Measurements from ENCODE around the gene DCTPP1.
A peak's percentile ranks its signal among the peaks of the same experiment; 100 is the strongest.
"Not testable (repeated sequence)": the region's sequence is repeated elsewhere in the genome, so short reads cannot be mapped to it uniquely, and the experiment has no call there.

DCTPP1 gene

GRCh38 chr16:30397776-30398660 is 31.8 kb downstream of the DCTPP1 start:
- Histone ChIP-seq H3K4me3 (ENCODE audit: low read length, poor library complexity, severe bottlenecking) (no peak overlapping the region), H3K9me3 (ENCODE audit: insufficient read depth, low read depth, low read length) (no peaks in the 10 kb centered on the region), H3K79me2 (ENCODE audit: insufficient read depth, low read length) (peaks cover 45% of the 10 kb centered on the region), H2AFZ (ENCODE audit: low read length) (no peak overlapping the region), H3K9me2 (replicated peaks; ENCODE audit: low read depth, low read length) (no peaks in the 10 kb centered on the region), H3K27me3 (ENCODE audit: insufficient read depth, low read length, poor library complexity, severe bottlenecking) (no peaks in the 10 kb centered on the region), H3K9ac (ENCODE audit: low read depth, low read length, poor library complexity, severe bottlenecking) (peak overlapping the region; percentile 82), H3K36me3 (ENCODE audit: insufficient read depth, low read length) (peaks cover 8% of the 10 kb centered on the region; the same call in 1 of the 2 replicates), H3K4me2 (ENCODE audit: low read depth, low read length, poor library complexity, severe bottlenecking) (peak overlapping the region; percentile 100), H4K20me1 (ENCODE audit: insufficient read depth, low read length, poor library complexity, severe bottlenecking) (peaks cover 17% of the 10 kb centered on the region), H3F3A (ENCODE audit: low read depth) (peaks cover 29% of the 10 kb centered on the region), H3K4me1 (ENCODE audit: insufficient read depth, low read length, poor library complexity, severe bottlenecking) (peaks cover 55% of the 10 kb centered on the region)
- no peak for TF ChIP-seq EZH2phosphoT487 (IDR thresholded peaks at IDR 0.05; ENCODE audit: borderline replicate concordance)

GRCh38 chr16:30397056-30397455 is 32.8 kb downstream of the DCTPP1 start:
- Histone ChIP-seq H3F3A (ENCODE audit: low read depth) (peaks cover 26% of the 10 kb centered on the region), H3K9me2 (replicated peaks; ENCODE audit: low read depth, low read length) (no peaks in the 10 kb centered on the region), H4K20me1 (ENCODE audit: insufficient read depth, low read length, poor library complexity, severe bottlenecking) (peaks cover 17% of the 10 kb centered on the region), H3K27me3 (ENCODE audit: insufficient read depth, low read length, poor library complexity, severe bottlenecking) (no peaks in the 10 kb centered on the region), H3K36me3 (ENCODE audit: insufficient read depth, low read length) (peaks cover 8% of the 10 kb centered on the region; the same call in 1 of the 2 replicates), H3K4me2 (ENCODE audit: low read depth, low read length, poor library complexity, severe bottlenecking) (peak overlapping the region; percentile 100), H3K79me2 (ENCODE audit: insufficient read depth, low read length) (peaks cover 45% of the 10 kb centered on the region), H3K4me3 (ENCODE audit: low read length, poor library complexity, severe bottlenecking) (peak overlapping the region; percentile 99), H3K9ac (ENCODE audit: low read depth, low read length, poor library complexity, severe bottlenecking) (peak overlapping the region; percentile 85), H3K4me1 (ENCODE audit: insufficient read depth, low read length, poor library complexity, severe bottlenecking) (peaks cover 55% of the 10 kb centered on the region), H3K9me3 (ENCODE audit: insufficient read depth, low read depth, low read length) (no peaks in the 10 kb centered on the region), H2AFZ (ENCODE audit: low read length) (no peak overlapping the region)
- TF ChIP-seq CTCF (conservative IDR thresholded peaks at IDR 0.05; ENCODE audit: low read length), result no peak

- peak overlapping the region; percentile 99 for H3K4me3 ChIP-seq (ENCODE audit: low read length, poor library complexity, severe bottlenecking)
- H4K20me1 ChIP-seq (ENCODE audit: insufficient read depth, low read length, poor library complexity, severe bottlenecking), result peaks cover 17% of the 10 kb centered on the region
- peaks cover 22% of the 10 kb centered on the region for H3F3A ChIP-seq (ENCODE audit: low read depth)
- H3K4me1 ChIP-seq (ENCODE audit: insufficient read depth, low read length, poor library complexity, severe bottlenecking), result peaks cover 55% of the 10 kb centered on the region
- peaks cover 45% of the 10 kb centered on the region for H3K79me2 ChIP-seq (ENCODE audit: insufficient read depth, low read length)
- not testable (repeated sequence) for H2AFZ ChIP-seq (ENCODE audit: low read length); H3K9me2 ChIP-seq (replicated peaks; ENCODE audit: low read depth, low read length); H3K36me3 ChIP-seq (ENCODE audit: insufficient read depth, low read length); H3K27me3 ChIP-seq (ENCODE audit: insufficient read depth, low read length, poor library complexity, severe bottlenecking); H3K9me3 ChIP-seq (ENCODE audit: insufficient read depth, low read depth, low read length)
- peak overlapping the region; percentile 100 for H3K4me2 ChIP-seq (ENCODE audit: low read depth, low read length, poor library complexity, severe bottlenecking)
- H3K9ac ChIP-seq (ENCODE audit: low read depth, low read length, poor library complexity, severe bottlenecking), result peak overlapping the region; percentile 85
Measured at GRCh38 chr16:30396627-30397026, 33.2 kb downstream of the DCTPP1 start.

- Histone ChIP-seq H3K4me2 (ENCODE audit: low read depth, low read length, poor library complexity, severe bottlenecking) (peak overlapping the region; percentile 100), H3F3A (ENCODE audit: low read depth) (peaks cover 18% of the 10 kb centered on the region), H3K9me3 (ENCODE audit: insufficient read depth, low read depth, low read length) (no peaks in the 10 kb centered on the region), H3K27me3 (ENCODE audit: insufficient read depth, low read length, poor library complexity, severe bottlenecking) (no peaks in the 10 kb centered on the region), H3K4me1 (ENCODE audit: insufficient read depth, low read length, poor library complexity, severe bottlenecking) (peaks cover 55% of the 10 kb centered on the region), H3K4me3 (ENCODE audit: low read length, poor library complexity, severe bottlenecking) (peak overlapping the region; percentile 99), H3K9ac (ENCODE audit: low read depth, low read length, poor library complexity, severe bottlenecking) (peak overlapping the region; percentile 85), H2AFZ (ENCODE audit: low read length) (peak overlapping the region; percentile 46; the same call in 1 of the 2 replicates), H3K79me2 (ENCODE audit: insufficient read depth, low read length) (peaks cover 45% of the 10 kb centered on the region), H3K9me2 (replicated peaks; ENCODE audit: low read depth, low read length) (no peaks in the 10 kb centered on the region), H4K20me1 (ENCODE audit: insufficient read depth, low read length, poor library complexity, severe bottlenecking) (peaks cover 17% of the 10 kb centered on the region), H3K36me3 (ENCODE audit: insufficient read depth, low read length) (peaks cover 8% of the 10 kb centered on the region; the same call in 1 of the 2 replicates)
- TF ChIP-seq CTCF (conservative IDR thresholded peaks at IDR 0.05; ENCODE audit: low read length) (no peak), EZH2phosphoT487 (IDR thresholded peaks at IDR 0.05; ENCODE audit: borderline replicate concordance) (no peak)
Measured at GRCh38 chr16:30395992-30396585, 33.7 kb downstream of the DCTPP1 start.
